Urinary bladder (tissue), 4 donors: Measurements from ENCODE around the gene SVOPL. TPM values are rescaled to one million over a fixed set of nuclear protein-coding genes. Genes with fewer than 3 reads are reported as not detected.

Experiments
- DNase-seq: peaks from one replicate; pipeline ENCODE4 v3.0.0-alpha.2; 2015; ENCODE audit errors: extremely low spot score
- H3K27ac ChIP-seq: one replicate; pipeline ENCODE4 v1.5.1; 2013; ENCODE audit warnings: low read depth, mild to moderate bottlenecking, moderate library complexity
- H3K36me3 ChIP-seq: one replicate; pipeline ENCODE4 v1.6.1; 2013; ENCODE audit warnings: mild to moderate bottlenecking, moderate library complexity; ENCODE audit not compliant: insufficient read depth
- H3K4me1 ChIP-seq: one replicate; pipeline ENCODE4 v1.6.1; 2013; ENCODE audit warnings: mild to moderate bottlenecking, moderate library complexity; ENCODE audit not compliant: insufficient read depth
- H3K4me3 ChIP-seq: one replicate; pipeline ENCODE4 v1.5.1; 2013; ENCODE audit warnings: low read depth, low read length
- WGBS: extraction: QIAGEN DNeasy Blood & Tissue Kit; methylation state at CpG from one replicate; pipeline ENCODE4 v1.1.7; 2013; 5-methylcytosine and 5-hydroxymethylcytosine counted together
- polyA plus RNA-seq: library from polyadenylated mRNA; stranded (reverse); fragments of 200-250 nt; gene quantifications from one replicate; pipeline ENCODE4 v1.2.3, GENCODE V29; 2013
- total RNA-seq: library from RNA; depleted of rRNA; stranded (reverse); fragments of >200 nt; gene quantifications from one replicate; pipeline ENCODE4 v1.2.3, GENCODE V29; 2014
- donor health status: healthy with polysubstance abuse.
- donor health status: healthy.

The SVOPL gene
- total and polyA plus RNA-seq, 2 donors, result 0.08 to 2.5 TPM

GRCh38 chr7:138625849-138626230, 75.3 kb downstream of the SVOPL start:
- no peak overlapping the region for H3K4me3 ChIP-seq
- no peaks in the 10 kb centered on the region for H3K4me1 ChIP-seq
- H3K27ac ChIP-seq, result no peak overlapping the region
- H3K36me3 ChIP-seq, result no peaks in the 10 kb centered on the region
- WGBS, result 52% methylated on average over 5 of the region's 5 CpGs
- no peak for DNase-seq

GRCh38 chr7:138625084-138625848, 75.9 kb downstream of the SVOPL start:
- Histone ChIP-seq H3K4me3 (no peak overlapping the region), H3K36me3 (no peaks in the 10 kb centered on the region), H3K27ac (no peak overlapping the region), H3K4me1 (no peaks in the 10 kb centered on the region)
- no peak for DNase-seq
- WGBS, result 2% methylated on average over 3 of the region's 3 CpGs

- H3K4me1 ChIP-seq, result no peaks in the 10 kb centered on the region
- WGBS, result 84% methylated on average over 1 of the region's 1 CpG
- H3K4me3 ChIP-seq, result no peak overlapping the region
- H3K36me3 ChIP-seq, result no peaks in the 10 kb centered on the region
- no peak overlapping the region for H3K27ac ChIP-seq
- DNase-seq, result no peak
Observed at GRCh38 chr7:138622841-138623240, 78.3 kb downstream of the SVOPL start.

DNA sequence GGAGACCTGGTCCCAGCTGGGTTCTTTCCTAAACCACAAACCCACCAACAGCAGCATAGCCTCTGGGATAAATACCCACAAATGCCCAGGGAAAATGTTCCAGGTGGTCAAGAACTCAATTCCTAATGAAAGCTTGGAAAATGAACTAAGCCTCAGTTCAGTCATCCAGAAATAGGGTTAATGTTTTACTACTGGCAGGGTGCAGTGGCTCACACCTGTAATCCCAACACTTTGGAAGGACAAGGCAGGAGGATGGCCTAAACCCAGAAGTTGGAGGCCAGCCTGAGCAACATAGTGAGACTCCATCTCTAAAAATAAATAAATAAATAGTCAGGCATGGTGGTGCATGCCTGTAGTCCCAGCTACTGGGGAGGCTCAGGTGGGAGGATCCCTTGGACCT, 82.2 kb downstream of the SVOPL start:
- H3K36me3 ChIP-seq, result no peaks in the 10 kb centered on the region
- no peak overlapping the region for H3K4me3 ChIP-seq
- no peak overlapping the region for H3K27ac ChIP-seq
- DNase-seq, result no peak
- H3K4me1 ChIP-seq, result no peaks in the 10 kb centered on the region

DNA sequence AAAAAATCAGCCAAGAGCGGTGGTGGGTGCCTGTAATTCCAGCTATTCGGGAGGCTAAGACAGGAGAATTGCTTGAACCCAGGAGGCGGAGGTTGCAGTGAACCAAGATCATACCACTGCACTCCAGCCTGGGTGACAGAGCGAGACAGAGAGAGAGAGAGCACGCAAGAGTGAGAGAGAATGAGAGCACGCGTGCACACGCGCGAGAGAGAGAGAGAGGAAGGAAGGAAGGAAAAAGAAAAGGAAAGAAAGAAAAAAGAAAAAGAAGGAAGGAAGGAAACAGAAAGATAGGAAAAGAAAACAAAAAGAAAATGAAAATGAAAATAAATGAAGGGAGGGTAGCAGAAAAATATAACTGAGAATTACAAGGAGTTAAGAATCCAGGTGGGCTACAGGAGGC, 82.7 kb downstream of the SVOPL start:
- no peak for DNase-seq
- Histone ChIP-seq H3K4me1 (no peaks in the 10 kb centered on the region), H3K36me3 (no peaks in the 10 kb centered on the region), H3K4me3 (no peak overlapping the region), H3K27ac (no peak overlapping the region)
- WGBS, result 97% methylated on average over 10 of the region's 10 CpGs

DNA sequence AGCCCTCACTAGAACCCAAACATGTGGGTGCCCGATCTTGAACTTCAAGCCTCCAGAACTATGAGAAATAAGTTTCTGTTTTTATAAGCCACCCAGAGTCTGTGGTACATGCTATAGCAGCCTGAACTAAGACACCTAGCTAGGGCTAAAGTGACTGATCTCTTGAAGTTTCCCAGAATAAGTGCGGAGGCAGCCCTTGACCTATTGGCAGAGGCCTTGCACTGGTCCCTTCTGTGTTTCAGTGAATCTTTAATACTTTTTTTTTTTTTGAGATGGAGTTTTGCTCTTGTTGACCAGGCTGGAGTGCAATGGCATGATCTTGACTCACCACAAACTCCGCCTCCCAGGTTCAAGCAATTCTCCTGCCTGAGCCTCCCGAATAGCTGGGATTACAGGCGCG, 85.1 kb downstream of the SVOPL start:
- no peak overlapping the region for H3K4me3 ChIP-seq
- H3K4me1 ChIP-seq, result no peaks in the 10 kb centered on the region
- 95% methylated on average over 6 of the region's 6 CpGs for WGBS
- no peak for DNase-seq
- no peak overlapping the region for H3K27ac ChIP-seq
- no peaks in the 10 kb centered on the region for H3K36me3 ChIP-seq

DNA sequence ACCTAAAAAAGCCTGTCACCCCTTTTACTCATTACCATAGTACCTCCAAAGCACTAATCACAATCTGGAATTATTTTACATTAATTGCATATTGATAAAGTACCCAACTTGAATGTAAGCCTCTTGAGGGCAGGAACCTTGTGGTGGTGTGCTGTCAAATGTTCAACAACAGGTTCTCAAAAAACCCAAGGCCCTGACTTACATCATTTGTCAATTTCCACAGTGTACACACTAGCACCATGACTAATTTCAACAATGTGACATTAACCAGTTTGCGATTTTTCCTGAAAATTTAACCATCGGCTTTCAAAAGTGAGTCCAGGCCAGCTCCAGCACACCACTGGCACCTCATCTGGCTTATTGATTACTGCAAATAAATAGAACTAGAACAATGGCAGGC, 87.5 kb downstream of the SVOPL start:
- 95% methylated on average over 2 of the region's 2 CpGs for WGBS
- no peak overlapping the region for H3K27ac ChIP-seq

DNA sequence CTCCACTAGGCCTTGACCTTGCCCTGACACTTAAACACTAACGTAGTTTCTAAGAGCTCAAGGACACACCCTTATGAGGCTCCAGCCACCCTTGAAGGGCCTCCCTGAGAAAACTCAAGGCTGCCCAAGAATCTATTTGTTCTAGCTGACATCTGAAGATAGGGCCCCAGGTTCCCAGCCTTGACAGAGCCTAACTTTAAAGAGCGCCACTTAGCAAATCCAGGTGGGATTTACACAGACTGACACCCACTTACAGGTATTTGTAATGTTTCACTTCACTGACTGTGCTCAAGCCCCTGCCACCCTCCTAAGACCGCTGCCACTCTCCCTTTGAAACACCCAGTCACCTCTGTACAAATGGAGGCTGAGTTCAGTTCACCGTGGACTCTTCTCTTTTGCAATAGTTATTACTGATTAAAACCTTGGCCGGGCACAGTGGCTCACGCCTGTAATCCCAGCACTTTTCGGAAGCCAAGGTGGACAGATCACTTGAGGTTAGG, 90.4 kb downstream of the SVOPL start:
- Histone ChIP-seq H3K27ac (no peak overlapping the region), H3K36me3 (no peaks in the 10 kb centered on the region), H3K4me3 (no peak overlapping the region), H3K4me1 (no peaks in the 10 kb centered on the region)
- 86% methylated on average over 7 of the region's 7 CpGs for WGBS
- DNase-seq, result no peak

More for the DNA sequence above, 87.5 kb downstream of the SVOPL start:
- DNase-seq, result no peak
- H3K36me3 ChIP-seq, result no peaks in the 10 kb centered on the region
- H3K4me1 ChIP-seq, result no peaks in the 10 kb centered on the region
- no peak overlapping the region for H3K4me3 ChIP-seq

DNA sequence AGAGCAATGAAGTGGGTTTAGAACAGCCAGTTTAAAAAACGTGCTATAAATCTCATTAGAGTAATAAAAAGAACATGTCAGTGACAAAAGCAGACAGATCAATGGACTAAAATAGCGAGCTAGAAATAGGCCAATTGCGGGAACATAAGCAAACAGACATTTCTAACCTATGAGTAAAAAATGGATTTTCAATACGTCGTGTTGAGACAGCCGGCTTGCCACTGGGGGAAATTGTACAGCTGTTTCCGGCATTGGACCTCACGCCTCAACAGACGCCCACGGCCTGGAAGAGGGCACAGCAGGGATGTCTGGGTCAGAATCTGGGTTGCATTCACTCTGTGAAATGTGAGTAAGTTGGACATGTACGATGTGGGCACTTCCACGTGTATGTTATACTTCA, 92.9 kb downstream of the SVOPL start:
- Histone ChIP-seq H3K4me3 (no peak overlapping the region), H3K27ac (no peak overlapping the region), H3K4me1 (no peaks in the 10 kb centered on the region), H3K36me3 (no peaks in the 10 kb centered on the region)
- 40% methylated on average over 12 of the region's 12 CpGs for WGBS
- no peak for DNase-seq

DNA sequence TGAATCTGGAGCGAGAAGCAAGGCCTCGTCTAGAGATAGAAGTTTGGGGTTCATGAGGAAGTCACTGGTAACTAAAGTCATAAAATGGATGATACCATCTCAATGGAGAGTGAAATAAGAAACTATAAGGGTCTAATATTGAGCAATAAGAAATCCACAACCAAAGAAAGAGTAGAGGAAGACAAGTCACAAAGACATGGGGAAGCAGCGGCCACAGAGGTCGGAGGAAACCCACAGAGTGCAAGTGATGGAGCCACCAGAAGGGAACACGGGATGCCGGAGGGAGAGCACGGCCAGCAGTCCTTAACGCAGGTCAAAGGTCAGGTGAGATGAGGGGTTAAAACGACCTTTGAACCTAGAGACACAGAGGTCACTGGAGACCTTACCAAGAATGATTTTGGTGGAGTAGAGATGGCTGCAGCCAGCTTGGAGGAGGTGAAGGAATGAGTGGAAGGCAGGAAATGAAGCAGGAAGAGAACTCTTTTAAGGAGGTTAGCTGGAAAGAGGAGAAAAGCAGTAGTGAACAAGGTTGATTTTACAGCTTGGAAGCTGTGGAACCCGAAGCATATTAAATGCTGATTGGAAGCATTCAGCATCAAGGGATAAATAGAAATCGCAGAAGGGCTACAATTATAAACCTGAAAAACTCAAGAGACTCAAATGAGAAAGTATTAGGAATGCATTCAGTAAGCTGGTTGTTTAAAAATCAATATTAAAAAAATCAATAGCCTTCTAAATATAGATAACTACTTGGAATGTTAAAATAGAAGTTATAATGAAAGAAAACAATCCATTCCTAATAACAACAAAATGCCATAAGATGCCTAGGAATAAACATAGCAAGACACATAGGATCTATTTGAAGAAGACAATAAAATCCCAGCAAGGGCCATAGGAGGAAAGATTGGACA, 93.7 kb downstream of the SVOPL start:
- DNase-seq, result no peak
- no peaks in the 10 kb centered on the region for H3K36me3 ChIP-seq
- H3K4me1 ChIP-seq, result no peaks in the 10 kb centered on the region
- no peak overlapping the region for H3K4me3 ChIP-seq
- H3K27ac ChIP-seq, result no peak overlapping the region
- 87% methylated on average over 11 of the region's 11 CpGs for WGBS

DNA sequence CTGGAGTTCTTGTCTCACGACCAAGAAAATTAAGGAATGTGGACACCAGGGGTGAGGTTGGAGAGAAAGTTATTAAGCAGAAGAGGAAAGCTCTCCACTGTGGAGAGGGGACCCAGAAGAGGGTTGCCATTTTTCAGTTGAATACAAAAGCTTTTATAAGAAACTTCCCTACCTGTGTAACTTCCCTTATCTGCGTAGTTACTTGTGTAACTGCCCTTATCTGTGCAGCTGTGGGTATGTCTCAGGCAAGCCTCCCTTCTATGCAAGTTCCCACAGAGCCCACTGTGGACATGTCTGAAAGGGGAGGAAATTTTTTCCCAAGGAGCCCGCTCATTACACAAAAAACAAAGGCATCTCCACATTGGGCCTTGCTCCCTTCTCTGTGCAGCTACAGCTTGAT, 94.9 kb downstream of the SVOPL start:
- 96% methylated on average over 3 of the region's 3 CpGs for WGBS
- Histone ChIP-seq H3K27ac (no peak overlapping the region), H3K4me3 (no peak overlapping the region), H3K4me1 (no peaks in the 10 kb centered on the region), H3K36me3 (no peaks in the 10 kb centered on the region)
- DNase-seq, result no peak

DNA sequence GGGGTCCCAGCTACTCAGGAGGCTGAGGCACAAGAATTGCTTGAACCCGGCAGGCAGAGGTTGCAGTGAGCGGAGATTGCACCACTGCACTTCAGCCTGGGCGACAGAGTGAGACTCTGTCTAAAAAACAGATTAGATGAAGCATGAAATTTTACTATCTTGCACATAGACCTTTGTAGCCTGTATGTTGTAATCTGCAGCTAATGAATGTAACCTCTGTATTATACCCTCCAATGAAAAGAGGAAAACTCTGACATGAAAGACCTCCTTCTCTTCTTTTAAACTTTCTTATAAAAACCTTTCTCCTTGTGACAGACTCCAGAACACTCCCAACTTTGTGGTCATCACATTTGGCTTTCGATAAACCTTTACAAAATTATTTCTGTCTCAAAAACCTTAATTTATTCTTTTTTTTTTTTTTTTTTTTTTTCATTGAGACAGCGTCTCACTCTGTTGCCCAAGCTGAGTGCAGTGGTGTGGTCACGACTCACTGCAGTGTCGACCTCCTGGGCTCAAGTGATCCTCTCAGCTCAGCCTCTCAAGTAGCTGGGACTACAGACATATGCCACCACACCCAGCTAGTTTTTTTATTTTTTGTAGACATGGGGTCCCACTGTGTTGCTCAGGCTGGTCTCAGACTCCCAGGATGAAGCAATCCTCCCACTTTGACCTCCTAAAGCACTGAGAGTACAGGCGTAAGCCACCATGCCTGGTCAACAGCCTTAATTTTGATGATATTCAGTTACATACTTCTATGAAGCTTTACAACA, 97.4 kb downstream of the SVOPL start:
- Histone ChIP-seq H3K36me3 (no peaks in the 10 kb centered on the region), H3K4me1 (no peaks in the 10 kb centered on the region), H3K4me3 (no peak overlapping the region), H3K27ac (no peak overlapping the region)
- no peak for DNase-seq
- 83% methylated on average over 8 of the region's 8 CpGs for WGBS

DNA sequence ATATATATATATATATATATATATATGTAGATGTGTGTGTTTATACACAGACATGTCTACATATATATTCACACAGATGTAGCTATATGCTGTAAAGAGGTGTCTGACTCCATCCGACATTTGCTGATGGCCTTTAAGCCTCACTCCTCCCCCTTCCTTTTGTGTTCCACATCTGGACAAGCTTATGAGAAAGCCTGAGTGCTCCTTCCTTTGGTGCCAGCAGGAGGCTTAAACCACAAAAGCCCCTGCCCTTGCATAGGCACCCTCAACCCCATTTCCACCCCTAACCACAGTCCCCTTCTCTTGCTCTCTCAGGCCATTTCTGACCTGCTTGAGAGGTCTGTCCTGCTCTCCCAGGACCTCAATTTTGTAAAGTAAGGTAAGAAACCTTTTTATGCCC, 98.7 kb downstream of the SVOPL start:
- 47% methylated on average over 1 of the region's 1 CpG for WGBS
- Histone ChIP-seq H3K4me3 (no peak overlapping the region), H3K36me3 (no peaks in the 10 kb centered on the region), H3K4me1 (no peaks in the 10 kb centered on the region), H3K27ac (no peak overlapping the region)
- no peak for DNase-seq
